Stimulated activated CD8-positive, alpha-beta memory T cell treated with anti-CD3 and anti-CD28 coated beads, Interleukin-15, amount 100 ng/mL, for 24 hours (primary cell): ENCODE data around the gene SMOC1.

Source experiments
- DNase-seq: peaks from one replicate; pipeline ENCODE4 v3.0.0-alpha.2; 2020; ENCODE audit warnings: low read depth

SMOC1 gene

DNA sequence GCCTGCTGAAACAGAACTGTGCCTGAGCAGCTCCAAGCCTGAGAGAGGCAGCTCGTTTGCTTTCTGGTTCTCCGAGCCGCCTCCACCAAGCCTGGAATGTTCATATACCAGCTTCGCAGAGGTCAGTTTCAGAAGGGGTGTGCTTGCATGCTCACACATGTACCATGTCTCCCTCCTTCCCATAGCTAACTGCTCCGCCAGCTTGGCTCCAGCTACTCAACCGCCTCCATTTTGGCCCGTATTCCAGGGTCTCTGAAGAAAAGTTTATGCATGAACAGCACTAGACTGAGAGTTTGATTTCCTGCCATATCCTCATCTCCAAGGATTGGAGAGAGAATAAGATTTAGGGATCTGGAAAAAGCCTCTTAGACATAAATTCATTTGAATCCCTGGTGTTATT lies 103.7 kb downstream of the SMOC1 start:
- no peak for DNase-seq

DNA sequence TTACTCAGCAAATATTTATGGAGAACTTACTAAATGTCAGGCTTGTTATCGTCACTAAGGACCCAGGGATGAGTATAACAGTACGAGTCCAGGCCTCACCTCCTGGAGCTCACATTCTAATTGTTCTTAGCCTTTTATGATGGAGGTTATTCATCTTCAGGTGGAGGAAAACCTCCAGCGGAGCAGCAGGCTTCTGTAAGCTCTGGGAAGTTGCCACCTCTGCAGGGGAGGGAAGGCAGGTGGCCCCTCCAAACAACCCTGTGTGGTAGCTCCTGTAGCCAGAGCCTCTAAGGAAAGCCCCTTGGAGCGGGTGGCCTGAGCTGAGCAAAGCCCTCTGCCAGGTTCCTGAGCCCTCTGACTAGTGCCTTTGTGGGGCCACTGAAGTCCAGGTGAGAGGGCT lies 104.1 kb downstream of the SMOC1 start:
- no peak for DNase-seq

- no peak for DNase-seq
Observed at GRCh38 chr14:69985463-69985862, 106.2 kb downstream of the SMOC1 start.

GRCh38 chr14:69986336-69986735 lies 107.1 kb downstream of the SMOC1 start:
- DNase-seq, result no peak

DNA sequence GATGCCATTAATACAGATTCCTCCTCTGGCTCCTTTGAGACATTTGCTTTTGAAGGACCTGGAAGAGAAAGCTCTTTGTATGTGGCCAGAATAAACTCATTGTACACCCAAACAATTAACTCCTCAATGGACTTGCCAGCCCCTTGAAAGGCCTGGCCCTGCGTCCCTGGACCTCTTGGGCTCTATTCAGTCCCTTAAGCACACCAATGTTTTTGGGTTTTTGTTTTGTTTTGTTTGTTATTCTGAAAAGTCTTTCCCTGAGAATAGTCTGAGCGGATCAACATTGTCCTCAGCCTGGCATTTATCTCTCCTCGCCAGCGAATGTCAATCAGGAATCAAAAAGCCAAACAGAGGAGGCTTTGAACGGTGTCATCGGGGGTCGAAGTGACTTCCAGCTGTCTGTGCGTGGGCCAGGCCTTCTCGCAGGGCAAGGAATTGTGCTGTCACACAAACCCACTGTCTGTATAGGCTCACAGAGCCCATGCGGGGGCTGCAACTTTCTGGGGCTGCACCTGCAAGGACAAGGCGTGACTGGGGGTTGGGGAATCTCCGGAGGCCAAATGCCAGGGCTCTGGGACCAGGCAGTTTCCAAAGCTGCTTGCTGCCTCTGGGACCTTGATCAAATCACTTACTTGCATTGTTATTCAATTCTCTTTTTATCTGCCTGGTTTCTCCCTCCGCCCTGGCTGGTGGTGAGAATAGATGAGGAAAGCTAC lies 108.3 kb downstream of the SMOC1 start:
- no peak for DNase-seq

GRCh38 chr14:69988979-69989378 lies 109.8 kb downstream of the SMOC1 start:
- no peak for DNase-seq

DNA sequence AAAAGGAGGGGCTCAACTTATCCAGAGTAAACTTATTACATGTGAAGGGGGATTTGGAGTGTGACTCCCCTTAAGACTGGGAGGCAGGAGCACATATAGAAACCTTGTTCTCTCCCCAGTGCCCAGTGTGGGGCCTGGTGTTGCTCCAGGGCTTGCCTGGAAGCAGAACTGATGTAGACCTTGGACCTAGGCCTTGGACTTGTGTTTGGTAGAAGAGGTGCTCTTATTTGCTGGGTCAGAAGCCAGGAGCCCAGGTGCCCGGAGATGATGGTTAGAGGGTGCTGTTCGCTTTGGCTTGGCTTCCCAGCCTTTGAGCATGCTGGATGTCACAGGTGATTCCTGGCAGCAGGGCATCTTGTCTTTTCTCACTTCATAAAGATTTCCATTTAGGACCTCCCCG lies 110.4 kb downstream of the SMOC1 start:
- DNase-seq, result no peak

DNA sequence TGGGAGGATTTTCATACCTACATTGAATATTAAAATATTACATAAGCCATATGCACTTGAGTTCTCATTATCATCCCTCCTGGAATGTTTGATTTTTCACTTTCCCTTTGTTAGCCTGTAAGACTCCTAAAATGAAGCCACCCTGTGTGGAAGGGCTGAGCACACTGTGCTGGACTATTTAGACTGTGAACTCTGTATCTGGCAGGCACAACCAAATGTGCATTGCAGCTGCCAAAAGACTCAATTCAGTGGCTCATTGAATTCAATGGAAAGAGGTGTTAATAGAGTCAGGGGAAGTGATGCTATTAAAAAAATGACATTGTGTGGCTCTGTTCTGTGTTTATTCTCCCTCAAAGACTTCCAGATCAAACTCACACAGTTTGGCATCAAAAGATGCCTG lies 111.1 kb downstream of the SMOC1 start:
- no peak for DNase-seq

GRCh38 chr14:69991422-69991821 lies 112.2 kb downstream of the SMOC1 start:
- DNase-seq, result no peak

DNA sequence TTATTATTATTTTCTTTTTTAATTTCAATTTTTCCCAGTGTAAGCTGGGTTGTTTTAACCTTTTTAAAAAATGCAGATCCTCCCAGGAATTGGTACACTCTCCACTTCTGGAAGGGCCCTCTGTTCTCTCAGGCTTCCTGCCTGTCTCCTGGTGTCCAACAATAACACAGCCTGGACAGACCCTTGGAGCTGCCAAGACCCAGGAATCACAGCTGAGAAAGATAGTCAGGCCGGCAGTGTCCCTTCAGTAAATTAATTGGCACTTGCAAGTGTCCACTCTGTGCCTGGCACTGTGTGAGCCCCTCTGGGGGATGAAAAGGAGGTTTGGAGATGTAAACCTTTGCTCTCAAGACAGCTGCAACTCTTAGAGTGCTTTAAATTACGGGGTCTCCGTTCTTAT lies 113.3 kb downstream of the SMOC1 start:
- DNase-seq, result no peak

DNA sequence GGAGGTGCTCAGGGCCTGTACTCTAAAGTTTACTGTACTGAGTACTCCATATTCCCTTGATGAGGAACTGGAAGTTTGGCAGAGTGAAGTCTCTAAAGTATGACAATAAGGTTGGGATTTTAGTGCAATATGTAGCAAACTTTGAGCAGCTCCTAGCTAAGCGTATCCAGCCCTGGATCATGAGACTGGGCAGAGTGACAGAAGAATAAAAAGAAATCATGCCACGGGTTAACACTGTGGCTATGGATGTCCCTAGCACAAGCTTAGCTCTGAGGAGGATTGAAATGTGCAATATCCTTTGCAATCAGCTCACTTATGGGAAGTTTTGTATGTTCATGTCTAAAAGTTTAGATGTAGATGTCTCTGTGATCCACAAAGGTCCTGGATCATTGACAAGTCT lies 114.1 kb downstream of the SMOC1 start:
- DNase-seq, result no peak

DNA sequence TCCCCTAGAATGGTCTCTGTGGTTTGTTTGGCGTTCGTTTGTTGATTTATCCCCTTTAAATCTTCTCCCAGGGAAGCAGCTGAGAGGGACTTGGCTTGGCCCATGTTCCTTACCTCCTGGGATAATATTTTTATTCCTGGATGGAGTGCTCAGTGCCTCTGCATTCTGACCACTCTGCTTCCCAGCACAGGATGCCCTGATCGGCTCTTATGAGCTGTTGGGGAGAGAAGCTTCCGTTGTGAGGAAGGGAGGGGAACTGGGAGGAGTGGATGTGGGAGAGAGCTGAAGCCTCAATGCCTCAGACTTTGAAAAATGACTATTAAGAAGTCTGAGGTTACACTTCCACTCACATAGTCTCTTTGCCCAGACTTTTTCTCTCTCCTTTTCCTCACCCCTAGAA lies 114.8 kb downstream of the SMOC1 start:
- no peak for DNase-seq

GRCh38 chr14:69996216-69996615 lies 117.0 kb downstream of the SMOC1 start:
- no peak for DNase-seq

DNA sequence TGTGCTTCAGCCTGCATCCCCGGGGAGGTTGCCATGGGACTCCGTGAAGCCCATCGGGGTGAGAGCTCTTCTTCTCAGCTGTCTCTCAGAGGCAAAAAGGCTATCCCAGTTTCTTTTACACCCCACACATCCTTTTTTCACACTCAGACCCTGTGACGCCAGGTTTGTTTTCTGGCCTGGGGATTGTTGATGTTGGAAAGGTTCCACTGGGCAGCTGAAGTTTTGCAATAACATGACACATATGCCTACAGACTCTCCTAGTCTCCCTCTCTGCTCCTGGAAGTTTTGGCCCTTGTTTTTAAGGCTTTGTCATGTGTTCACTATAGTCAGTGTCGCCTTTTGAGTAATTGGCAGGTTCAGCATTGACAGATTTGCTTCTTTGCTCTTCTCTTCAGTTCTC lies 118.6 kb downstream of the SMOC1 start:
- no peak for DNase-seq

- no peak for DNase-seq
Observed at GRCh38 chr14:69999261-69999674, 120.1 kb downstream of the SMOC1 start.

GRCh38 chr14:70000601-70001000 lies 121.4 kb downstream of the SMOC1 start:
- DNase-seq, result no peak

- no peak for DNase-seq
Observed at GRCh38 chr14:70002589-70003346, 123.6 kb downstream of the SMOC1 start.

DNA sequence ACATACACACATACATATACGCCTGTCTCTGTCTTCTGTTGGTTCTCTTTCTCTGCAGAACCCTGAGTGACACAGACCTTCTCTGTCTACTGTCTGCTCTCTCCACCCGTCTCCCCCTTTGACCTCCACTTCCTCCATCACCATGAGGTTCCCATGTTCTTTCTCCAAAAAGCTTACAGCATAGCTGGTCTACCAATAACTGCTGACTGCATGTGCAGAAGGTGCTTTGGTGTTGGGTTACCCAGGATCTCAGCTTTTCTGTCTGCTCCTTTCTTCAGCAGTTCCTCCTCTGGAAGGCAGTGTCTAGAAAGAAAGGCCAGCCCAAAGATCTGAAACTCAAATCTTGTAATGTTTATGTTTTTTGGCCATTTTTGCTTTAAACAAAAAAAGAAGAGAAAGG lies 125.6 kb downstream of the SMOC1 start:
- DNase-seq, result no peak

- no peak for DNase-seq
Observed at GRCh38 chr14:70005281-70005805, 126.1 kb downstream of the SMOC1 start.

DNA sequence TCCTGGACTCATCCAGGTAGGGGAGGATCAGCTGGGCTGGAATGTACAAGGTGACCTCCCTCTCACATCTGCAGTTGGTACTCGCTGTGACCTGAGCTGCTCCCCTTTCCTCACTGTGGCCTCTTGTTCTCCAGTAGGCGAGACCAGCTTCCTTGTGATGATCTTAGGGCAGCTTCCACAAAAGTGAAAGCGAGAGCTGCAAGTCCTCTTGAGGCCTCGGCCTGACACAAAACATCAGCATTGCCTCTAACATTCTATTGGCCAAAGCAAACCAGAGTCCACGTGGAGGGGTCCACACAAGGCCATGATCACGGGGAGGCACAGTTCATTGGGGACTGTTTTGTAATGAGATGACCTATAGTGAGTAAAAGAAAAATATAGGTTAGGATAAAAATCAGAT lies 127.5 kb downstream of the SMOC1 start:
- DNase-seq, result no peak

- DNase-seq, result no peak
Observed at GRCh38 chr14:70008284-70009262, 129.4 kb downstream of the SMOC1 start.

DNA sequence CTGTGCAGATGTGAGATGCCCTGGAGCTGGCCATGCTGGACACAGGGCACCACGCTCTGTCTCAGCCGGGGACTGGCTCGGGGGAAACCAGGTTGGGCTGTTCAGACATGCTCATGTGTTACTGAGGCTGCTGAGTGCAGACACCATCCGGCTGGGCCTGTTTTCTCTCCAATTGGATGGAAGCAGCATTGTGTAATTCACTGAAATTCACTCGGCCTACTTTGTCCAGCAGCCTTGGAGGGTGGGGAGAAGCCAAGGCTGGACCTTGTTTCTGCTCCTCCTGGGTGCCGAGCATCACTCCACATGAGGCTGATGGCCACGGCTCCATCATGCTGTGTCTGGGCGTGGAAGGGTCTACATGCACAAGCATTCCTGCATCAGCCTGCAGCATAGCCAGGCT lies 130.7 kb downstream of the SMOC1 start:
- no peak for DNase-seq
